HepG2 (cell line): ENCODE measurements around the gene CSPG5. TPM values are rescaled to one million over a fixed set of nuclear protein-coding genes. Genes with fewer than 3 reads are reported as not detected.
A peak's percentile ranks its signal among the peaks of the same experiment; 100 is the strongest.

Experiments
- CREB1 ChIP-seq, 2 experiments: fragments of 450-650 bp in 1 of 2; IDR thresholded peaks; 2 replicates each; pipeline ENCODE4 v1.6.1; 2016 to 2017; ENCODE audit warnings: control low read depth in 1 of 2, mild to moderate bottlenecking in 1 of 2, missing compliant biosample characterization in 1 of 2, missing genetic modification characterization in 1 of 2
- DR1 ChIP-seq: sonication (generic); formaldehyde crosslinking; IDR thresholded peaks from 2 replicates; pipeline ENCODE4 v1.8.0; 2021; ENCODE audit warnings: mild to moderate bottlenecking, missing genetic modification reagents, inconsistent platforms
- FOXM1 ChIP-seq: sonication (generic); formaldehyde crosslinking; IDR thresholded peaks from 2 replicates; pipeline ENCODE4 v1.5.0; 2020; ENCODE audit warnings: missing genetic modification reagents
- KAT8 ChIP-seq: IDR thresholded peaks from 2 replicates; pipeline ENCODE4 v1.6.1; 2016; ENCODE audit warnings: missing genetic modification reagents, missing compliant biosample characterization
- LCORL ChIP-seq, 2 experiments: fragments of 450-650 bp in 1 of 2; sonication (generic) in 1 of 2; formaldehyde crosslinking in 1 of 2; IDR thresholded peaks; 2 replicates each; pipeline versions ENCODE4 v1.5.0 to v1.6.1; 2017 to 2020; ENCODE audit warnings: antibody characterized with exemption in 1 of 2, missing genetic modification reagents in 1 of 2
- MTA1 ChIP-seq: sonication (generic); formaldehyde crosslinking; IDR thresholded peaks from 2 replicates; pipeline ENCODE4 v1.4.0; 2020; ENCODE audit warnings: missing genetic modification reagents, mild to moderate bottlenecking, borderline replicate concordance
- NR2F1 ChIP-seq, 2 experiments: fragments of 450-650 bp in 1 of 2; formaldehyde crosslinking in 1 of 2; IDR thresholded peaks; 2 replicates each; pipeline versions ENCODE4 v1.5.0 to v1.6.1; 2016 to 2020; ENCODE audit warnings: mild to moderate bottlenecking in 1 of 2, missing compliant biosample characterization in 1 of 2, missing genetic modification reagents in 1 of 2, moderate library complexity in 1 of 2
- PPARG ChIP-seq: conservative IDR thresholded peaks from 2 replicates; pipeline ENCODE4 v1.6.1; 2016; ENCODE audit warnings: missing biosample characterization, missing genetic modification reagents
- SETDB1 ChIP-seq: sonication (generic); formaldehyde crosslinking; IDR thresholded peaks from 2 replicates; pipeline ENCODE4 v1.5.1; 2020; ENCODE audit warnings: missing genetic modification reagents, mild to moderate bottlenecking, borderline replicate concordance
- SP140L ChIP-seq: sonication (generic); formaldehyde crosslinking; IDR thresholded peaks from 2 replicates; pipeline ENCODE4 v1.4.0; 2020; ENCODE audit warnings: missing genetic modification reagents, borderline replicate concordance
- ZBTB2 ChIP-seq: sonication (generic); formaldehyde crosslinking; IDR thresholded peaks from 2 replicates; pipeline ENCODE4 v1.8.0; 2022; ENCODE audit warnings: low read depth, missing genetic modification reagents
- ZC3H13 ChIP-seq: sonication (generic); formaldehyde crosslinking; IDR thresholded peaks from 2 replicates; pipeline ENCODE4 v1.8.1; 2023; ENCODE audit warnings: mild to moderate bottlenecking, missing genetic modification reagents, moderate library complexity
- ZFP36L1 ChIP-seq: sonication (generic); formaldehyde crosslinking; IDR thresholded peaks from 2 replicates; pipeline ENCODE4 v1.8.0; 2022; ENCODE audit warnings: mild to moderate bottlenecking, missing genetic modification reagents, moderate library complexity
- ZMAT3 ChIP-seq: sonication (generic); formaldehyde crosslinking; conservative IDR thresholded peaks from 2 replicates; pipeline ENCODE4 v1.7.0; 2021; ENCODE audit warnings: missing genetic modification reagents
- ZNF383 ChIP-seq: sonication (generic); formaldehyde crosslinking; IDR thresholded peaks from 2 replicates; pipeline ENCODE4 v1.4.0; 2020; ENCODE audit warnings: missing genetic modification reagents, mild to moderate bottlenecking, borderline replicate concordance
- ZNF530 ChIP-seq: sonication (generic); formaldehyde crosslinking; IDR thresholded peaks from 2 replicates; pipeline ENCODE4 v1.5.0; 2020; ENCODE audit warnings: low read depth, mild to moderate bottlenecking, missing genetic modification reagents
- ZNF775 ChIP-seq: sonication (generic); formaldehyde crosslinking; IDR thresholded peaks from 2 replicates; pipeline ENCODE4 v1.4.0; 2020; ENCODE audit warnings: missing genetic modification reagents, mild to moderate bottlenecking, moderate library complexity, borderline replicate concordance
- polyA plus RNA-seq, 8 experiments: library from polyadenylated mRNA; depleted of rRNA in 3 of 8; stranded (reverse) in 7 of 8; unstranded in 1 of 8; fragments of >200 nt; fragmentation: Illumina TruSeq in 4 of 8; extraction: Trizol in 4 of 8; gene quantifications; 2 replicates each; pipeline versions ENCODE4 v1.2.1 to v1.2.3, GENCODE V29; 2011 to 2016; ENCODE audit warnings: low read depth in 4 of 8, missing spikeins in 1 of 8, mixed read lengths in 1 of 8; ENCODE audit not compliant: insufficient read depth in 1 of 8
- total RNA-seq, 5 experiments: library from RNA; depleted of rRNA; stranded (reverse); fragments of >200 nt; fragmentation: Illumina TruSeq; extraction: Trizol; gene quantifications; 2 replicates each; pipeline ENCODE4 v1.2.3, GENCODE V29; 2016; ENCODE audit warnings: low read depth in 1 of 5
- TF ChIP-seq, protein P1 (sequence below): sonication (generic); formaldehyde crosslinking; IDR thresholded peaks from 2 replicates; pipeline ENCODE4 v1.4.0; 2020; ENCODE audit warnings: mild to moderate bottlenecking, low read depth, missing genetic modification reagents
- TF ChIP-seq, protein P2 (sequence below): sonication (generic); formaldehyde crosslinking; IDR thresholded peaks from 2 replicates; pipeline ENCODE4 v1.4.0; 2020; ENCODE audit warnings: low read depth, missing genetic modification reagents
- TF ChIP-seq, protein P3 (sequence below): sonication (generic); formaldehyde crosslinking; IDR thresholded peaks from 2 replicates; pipeline ENCODE4 v1.5.1; 2020; ENCODE audit warnings: missing genetic modification reagents, mild to moderate bottlenecking, borderline replicate concordance

CSPG5 gene
- total and polyA plus RNA-seq, 2 of the 13 experiments (the other 11 are each of a cell fraction or from before 2014, with no cell fraction given): 0.07 to 0.15 TPM

DNA sequence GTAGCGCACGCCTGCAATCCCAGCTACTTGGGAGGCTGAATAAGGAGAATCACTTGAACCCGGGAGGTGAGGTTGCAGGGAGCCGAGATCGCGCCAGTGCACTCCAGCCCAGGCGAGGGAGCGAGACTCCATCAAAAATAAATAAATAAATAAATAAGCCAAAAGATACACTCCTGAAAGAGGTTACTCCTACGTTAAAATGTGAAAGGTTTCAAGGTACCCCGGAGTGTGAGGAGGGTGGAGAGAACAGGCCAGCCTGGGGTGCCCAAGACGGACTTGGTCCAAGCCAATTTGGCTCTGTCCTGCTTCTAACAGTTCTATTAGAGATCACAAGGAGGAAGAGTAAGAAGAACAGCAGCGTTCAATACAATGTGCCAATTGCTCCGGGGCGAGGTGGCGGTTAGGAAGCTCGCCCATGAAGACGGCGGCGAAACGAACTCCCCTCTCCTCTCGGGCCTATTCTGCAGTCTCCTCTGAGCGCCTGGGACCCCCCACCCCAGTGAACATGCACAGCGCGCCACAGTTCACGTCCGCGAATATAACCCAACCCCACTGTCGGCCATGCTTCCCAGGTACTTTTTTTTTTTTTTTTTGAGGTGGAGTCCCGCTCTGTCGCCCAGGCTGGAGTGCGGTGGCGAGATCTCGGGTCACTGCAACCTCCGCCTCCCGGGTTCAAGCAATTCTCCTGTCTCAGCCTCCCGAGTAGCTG lies 66.1 kb downstream of the CSPG5 start (continued):
- TF ChIP-seq, protein P1, sequence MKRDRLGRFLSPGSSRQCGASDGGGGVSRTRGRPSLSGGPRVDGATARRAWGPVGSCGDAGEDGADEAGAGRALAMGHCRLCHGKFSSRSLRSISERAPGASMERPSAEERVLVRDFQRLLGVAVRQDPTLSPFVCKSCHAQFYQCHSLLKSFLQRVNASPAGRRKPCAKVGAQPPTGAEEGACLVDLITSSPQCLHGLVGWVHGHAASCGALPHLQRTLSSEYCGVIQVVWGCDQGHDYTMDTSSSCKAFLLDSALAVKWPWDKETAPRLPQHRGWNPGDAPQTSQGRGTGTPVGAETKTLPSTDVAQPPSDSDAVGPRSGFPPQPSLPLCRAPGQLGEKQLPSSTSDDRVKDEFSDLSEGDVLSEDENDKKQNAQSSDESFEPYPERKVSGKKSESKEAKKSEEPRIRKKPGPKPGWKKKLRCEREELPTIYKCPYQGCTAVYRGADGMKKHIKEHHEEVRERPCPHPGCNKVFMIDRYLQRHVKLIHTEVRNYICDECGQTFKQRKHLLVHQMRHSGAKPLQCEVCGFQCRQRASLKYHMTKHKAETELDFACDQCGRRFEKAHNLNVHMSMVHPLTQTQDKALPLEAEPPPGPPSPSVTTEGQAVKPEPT (CRISPR knock-in tag): no peak
- no peak for TF ChIP-seq ZBTB2 (CRISPR knock-in tag)
- no peak for TF ChIP-seq ZNF775 (CRISPR knock-in tag)
- no peak for TF ChIP-seq FOXM1 (CRISPR knock-in tag)
- no peak for TF ChIP-seq CREB1 (IDR thresholded peaks at IDR 0.05)
- TF ChIP-seq CREB1 (CRISPR knock-in tag; IDR thresholded peaks at IDR 0.05): no peak
- TF ChIP-seq SETDB1 (CRISPR knock-in tag): 0 out of 2 replicates have a peak, but pooled peaks have one; percentile 37
- no peak for TF ChIP-seq ZC3H13 (CRISPR knock-in tag)
- TF ChIP-seq, protein P2, sequence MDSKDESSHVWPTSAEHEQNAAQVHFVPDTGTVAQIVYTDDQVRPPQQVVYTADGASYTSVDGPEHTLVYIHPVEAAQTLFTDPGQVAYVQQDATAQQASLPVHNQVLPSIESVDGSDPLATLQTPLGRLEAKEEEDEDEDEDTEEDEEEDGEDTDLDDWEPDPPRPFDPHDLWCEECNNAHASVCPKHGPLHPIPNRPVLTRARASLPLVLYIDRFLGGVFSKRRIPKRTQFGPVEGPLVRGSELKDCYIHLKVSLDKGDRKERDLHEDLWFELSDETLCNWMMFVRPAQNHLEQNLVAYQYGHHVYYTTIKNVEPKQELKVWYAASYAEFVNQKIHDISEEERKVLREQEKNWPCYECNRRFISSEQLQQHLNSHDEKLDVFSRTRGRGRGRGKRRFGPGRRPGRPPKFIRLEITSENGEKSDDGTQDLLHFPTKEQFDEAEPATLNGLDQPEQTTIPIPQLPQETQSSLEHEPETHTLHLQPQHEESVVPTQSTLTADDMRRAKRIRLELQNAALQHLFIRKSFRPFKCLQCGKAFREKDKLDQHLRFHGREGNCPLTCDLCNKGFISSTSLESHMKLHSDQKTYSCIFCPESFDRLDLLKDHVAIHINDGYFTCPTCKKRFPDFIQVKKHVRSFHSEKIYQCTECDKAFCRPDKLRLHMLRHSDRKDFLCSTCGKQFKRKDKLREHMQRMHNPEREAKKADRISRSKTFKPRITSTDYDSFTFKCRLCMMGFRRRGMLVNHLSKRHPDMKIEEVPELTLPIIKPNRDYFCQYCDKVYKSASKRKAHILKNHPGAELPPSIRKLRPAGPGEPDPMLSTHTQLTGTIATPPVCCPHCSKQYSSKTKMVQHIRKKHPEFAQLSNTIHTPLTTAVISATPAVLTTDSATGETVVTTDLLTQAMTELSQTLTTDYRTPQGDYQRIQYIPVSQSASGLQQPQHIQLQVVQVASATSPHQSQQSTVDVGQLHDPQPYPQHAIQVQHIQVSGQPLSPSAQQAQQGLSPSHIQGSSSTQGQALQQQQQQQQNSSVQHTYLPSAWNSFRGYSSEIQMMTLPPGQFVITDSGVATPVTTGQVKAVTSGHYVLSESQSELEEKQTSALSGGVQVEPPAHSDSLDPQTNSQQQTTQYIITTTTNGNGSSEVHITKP (CRISPR knock-in tag): no peak
- TF ChIP-seq MTA1: no peak
- TF ChIP-seq ZMAT3 (CRISPR knock-in tag): no peak
- TF ChIP-seq, protein P3, sequence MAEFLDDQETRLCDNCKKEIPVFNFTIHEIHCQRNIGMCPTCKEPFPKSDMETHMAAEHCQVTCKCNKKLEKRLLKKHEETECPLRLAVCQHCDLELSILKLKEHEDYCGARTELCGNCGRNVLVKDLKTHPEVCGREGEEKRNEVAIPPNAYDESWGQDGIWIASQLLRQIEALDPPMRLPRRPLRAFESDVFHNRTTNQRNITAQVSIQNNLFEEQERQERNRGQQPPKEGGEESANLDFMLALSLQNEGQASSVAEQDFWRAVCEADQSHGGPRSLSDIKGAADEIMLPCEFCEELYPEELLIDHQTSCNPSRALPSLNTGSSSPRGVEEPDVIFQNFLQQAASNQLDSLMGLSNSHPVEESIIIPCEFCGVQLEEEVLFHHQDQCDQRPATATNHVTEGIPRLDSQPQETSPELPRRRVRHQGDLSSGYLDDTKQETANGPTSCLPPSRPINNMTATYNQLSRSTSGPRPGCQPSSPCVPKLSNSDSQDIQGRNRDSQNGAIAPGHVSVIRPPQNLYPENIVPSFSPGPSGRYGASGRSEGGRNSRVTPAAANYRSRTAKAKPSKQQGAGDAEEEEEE (CRISPR knock-in tag): no peak
- TF ChIP-seq PPARG (CRISPR knock-in tag): no peak
- TF ChIP-seq NR2F1 (CRISPR knock-in tag; IDR thresholded peaks at IDR 0.05): no peak
- no peak for TF ChIP-seq KAT8 (CRISPR knock-in tag)
- no peak for TF ChIP-seq DR1 (CRISPR knock-in tag)
- no peak for TF ChIP-seq LCORL (IDR thresholded peaks at IDR 0.05)
- TF ChIP-seq LCORL (CRISPR knock-in tag; IDR thresholded peaks at IDR 0.05): no peak
- 0 out of 2 replicates have a peak, but pooled peaks have one; percentile 27 for TF ChIP-seq ZNF530 (CRISPR knock-in tag)
- 0 out of 2 replicates have a peak, but pooled peaks have one; percentile 26 for TF ChIP-seq ZNF383 (CRISPR knock-in tag)
- no peak for TF ChIP-seq ZFP36L1 (CRISPR knock-in tag)
- TF ChIP-seq SP140L (CRISPR knock-in tag): no peak
